ENCODE results near the gene GMDS.

- TF ChIP-seq CTCF (conservative IDR thresholded peaks at IDR 0.05; ENCODE audit: low read length) (no peak), EZH2phosphoT487 (IDR thresholded peaks at IDR 0.05; ENCODE audit: borderline replicate concordance) (no peak)
Observed at GRCh38 chr6:1670711-1671462, 574.5 kb downstream of the GMDS start.

Measured in Loucy (cell line).